SK-N-MC (cell line): ENCODE data around the gene GPR17.

Experiments
- DNase-seq: peaks from one replicate; pipeline ENCODE4 v3.0.0-alpha.2; 2011; ENCODE audit warnings: low read depth, low spot score
- H3K27ac ChIP-seq: fragments of 200-600 bp; sonication (generic); 2 replicates; pipeline ENCODE4 v1.5.1; 2016; ENCODE audit warnings: mixed run types
- H3K36me3 ChIP-seq: fragments of 200-600 bp; sonication (generic); 2 replicates; pipeline ENCODE4 v1.6.1; 2017; ENCODE audit warnings: antibody characterized with exemption, low read length, mixed read lengths; ENCODE audit not compliant: insufficient read depth
- H3K4me3 ChIP-seq: fragments of 200-600 bp; sonication (generic); 2 replicates; pipeline ENCODE4 v1.5.1; 2016
- H3K9ac ChIP-seq: fragments of 200-600 bp; sonication (generic); 2 replicates; pipeline ENCODE4 v1.8.0; 2017; ENCODE audit warnings: mixed run types, mixed read lengths; ENCODE audit not compliant: insufficient read length
- H3K9me3 ChIP-seq: fragments of 200-600 bp; sonication (generic); 2 replicates; pipeline ENCODE4 v1.6.1; 2017; ENCODE audit warnings: low read depth, mild to moderate bottlenecking, antibody characterized with exemption, low read length, moderate library complexity, mixed read lengths
- EZH2 ChIP-seq: fragments of 200-600 bp; sonication (generic); IDR thresholded peaks from one replicate; pipeline ENCODE4 v1.6.1; 2017; ENCODE audit warnings: antibody characterized with exemption
- FOXP2 ChIP-seq: optimal IDR thresholded peaks from 2 replicates; pipeline ENCODE3; 2011; ENCODE audit warnings: mild to moderate bottlenecking, moderate library complexity; ENCODE audit not compliant: insufficient read depth; ENCODE audit errors: extremely low read length, control extremely low read depth
- POLR2AphosphoS5 ChIP-seq: IDR thresholded peaks from 2 replicates; pipeline ENCODE4 v1.6.1; 2012; ENCODE audit warnings: mild to moderate bottlenecking, low read depth, low read length, borderline replicate concordance

The GPR17 gene

DNA sequence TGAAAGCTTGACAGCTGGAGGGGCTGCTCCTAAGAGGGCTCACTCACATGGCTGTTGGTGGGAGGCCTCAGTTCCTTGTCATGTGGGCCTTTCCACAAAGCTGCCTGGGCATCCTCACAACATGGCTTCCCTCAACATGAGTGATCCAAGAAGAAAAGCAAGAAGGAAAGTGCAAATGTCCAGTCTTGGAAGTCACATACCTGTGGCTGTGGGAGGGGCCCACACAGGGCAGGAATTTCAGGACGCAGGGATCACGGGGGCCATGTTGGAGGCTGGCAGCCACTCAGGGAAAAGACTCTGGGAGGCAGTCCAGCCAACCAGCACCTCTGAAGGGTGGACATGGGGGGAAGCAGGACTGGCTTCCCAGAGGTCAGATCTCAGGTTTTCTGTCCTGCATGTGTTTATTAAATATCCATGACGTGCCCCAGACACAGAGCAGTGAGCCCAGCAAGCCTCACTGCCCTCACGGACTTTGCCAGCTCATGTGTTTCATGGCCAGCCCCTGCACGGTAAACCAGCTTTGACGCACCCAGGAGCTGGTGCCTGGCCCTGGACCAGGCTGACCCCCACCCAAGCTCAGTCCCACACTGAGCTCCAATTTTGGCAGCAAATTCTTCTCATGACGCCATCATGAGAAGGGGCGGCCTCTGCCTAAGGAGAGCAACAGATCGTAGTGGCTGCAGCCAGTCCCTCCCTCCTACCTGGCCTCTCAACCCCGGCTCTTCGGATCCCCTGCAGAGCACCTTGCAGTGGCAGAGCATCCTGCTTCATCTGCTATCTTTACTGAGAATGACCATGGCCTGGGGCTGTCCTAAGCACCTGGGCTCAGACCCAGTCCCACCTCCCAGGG lies 34.7 kb upstream of the GPR17 start:
- H3K9me3 ChIP-seq, result peaks cover 4% of the 10 kb centered on the region; the same call in 1 of the 2 replicates
- H3K36me3 ChIP-seq, result no peaks in the 10 kb centered on the region
- H3K27ac ChIP-seq, result no peak overlapping the region
- no peak overlapping the region for H3K4me3 ChIP-seq
- no peak overlapping the region for H3K9ac ChIP-seq
- no peak for DNase-seq
- TF ChIP-seq EZH2 (no peak), FOXP2 (no peak), POLR2AphosphoS5 (no peak)

DNA sequence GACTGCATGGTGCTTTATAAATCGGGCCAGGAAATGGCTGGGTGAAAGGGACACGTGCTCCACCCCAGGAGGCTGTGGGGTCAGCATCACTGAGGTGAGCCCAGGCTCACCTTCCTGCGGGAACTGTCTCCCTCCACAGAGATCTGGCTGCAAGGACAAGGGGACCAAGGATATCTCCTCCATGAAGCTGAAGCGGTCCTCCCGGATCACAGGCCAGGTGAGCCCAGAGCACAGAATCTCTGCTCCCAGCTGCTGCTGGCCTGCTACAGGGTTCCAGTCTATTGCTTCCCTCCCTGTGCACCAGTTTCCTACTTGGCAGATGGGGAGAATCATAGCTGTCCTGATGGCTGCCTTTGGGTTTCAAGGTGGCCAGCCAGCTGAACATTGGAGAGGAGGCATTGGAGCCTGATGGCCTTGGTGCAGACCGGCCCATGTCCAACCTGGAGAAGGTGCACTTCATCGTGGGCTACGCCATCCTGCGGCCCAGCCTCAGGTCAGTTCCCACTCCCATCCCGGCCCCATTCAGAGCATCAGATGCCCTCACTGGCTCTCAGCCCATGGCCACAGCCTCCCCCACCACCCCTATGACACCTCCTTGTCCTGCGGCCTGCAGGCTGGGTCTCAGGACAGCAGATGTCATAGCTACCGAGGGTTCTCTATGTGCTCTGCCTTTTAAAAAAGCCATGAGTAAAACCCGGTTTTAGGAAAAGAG lies 33.7 kb upstream of the GPR17 start:
- peaks cover 4% of the 10 kb centered on the region; the same call in 1 of the 2 replicates for H3K9me3 ChIP-seq
- H3K9ac ChIP-seq, result no peak overlapping the region
- H3K27ac ChIP-seq, result no peak overlapping the region
- H3K36me3 ChIP-seq, result no peaks in the 10 kb centered on the region
- DNase-seq, result no peak
- TF ChIP-seq POLR2AphosphoS5 (no peak), EZH2 (no peak), FOXP2 (no peak)
- no peak overlapping the region for H3K4me3 ChIP-seq

DNA sequence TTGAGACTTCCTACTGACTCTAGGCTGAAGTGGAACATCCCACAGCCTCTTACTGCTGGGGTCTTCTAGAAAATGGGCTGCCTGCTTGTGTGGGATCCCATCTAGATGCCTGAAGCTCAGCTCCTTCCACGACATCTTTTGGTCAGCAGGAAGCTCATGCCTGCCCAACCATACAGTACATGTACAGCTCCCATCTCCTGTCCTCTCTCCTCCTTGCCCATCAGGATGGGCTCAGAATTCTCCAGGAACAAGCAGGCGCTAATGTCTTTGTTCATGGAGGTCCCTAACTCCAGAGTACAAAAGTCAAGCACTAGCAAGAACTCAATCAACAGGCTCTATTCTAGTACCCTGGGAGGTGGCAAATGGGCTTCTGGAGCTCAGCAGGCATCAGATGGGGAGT lies 31.7 kb upstream of the GPR17 start:
- DNase-seq, result no peak
- Histone ChIP-seq H3K9ac (no peak overlapping the region), H3K27ac (no peak overlapping the region), H3K4me3 (no peak overlapping the region), H3K9me3 (peaks cover 4% of the 10 kb centered on the region; the same call in 1 of the 2 replicates), H3K36me3 (no peaks in the 10 kb centered on the region)
- no peak for TF ChIP-seq FOXP2
- TF ChIP-seq EZH2, result no peak
- TF ChIP-seq POLR2AphosphoS5, result no peak

DNA sequence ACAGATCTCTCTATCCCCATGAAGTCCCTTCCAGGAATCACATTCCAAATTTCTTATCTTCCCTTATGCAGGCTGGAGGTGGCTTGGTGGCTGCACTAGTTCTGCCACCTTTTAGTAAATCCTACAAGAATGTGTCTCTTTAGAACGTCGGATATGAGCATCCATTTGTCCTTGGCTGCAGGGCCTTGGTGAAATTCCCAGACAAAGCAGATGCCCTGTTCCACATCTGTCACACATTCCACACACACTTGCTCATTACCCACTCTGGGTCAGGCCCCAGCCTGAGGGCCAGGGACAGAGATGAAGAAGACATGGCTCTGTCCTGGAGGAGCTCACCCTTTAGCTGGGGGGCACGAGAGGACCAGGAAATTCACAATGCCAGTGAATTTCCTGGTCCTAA lies 31.2 kb upstream of the GPR17 start:
- peaks cover 4% of the 10 kb centered on the region; the same call in 1 of the 2 replicates for H3K9me3 ChIP-seq
- H3K36me3 ChIP-seq, result no peaks in the 10 kb centered on the region
- no peak overlapping the region for H3K9ac ChIP-seq
- TF ChIP-seq FOXP2 (no peak), EZH2 (no peak), POLR2AphosphoS5 (no peak)
- no peak for DNase-seq
- H3K4me3 ChIP-seq, result no peak overlapping the region
- H3K27ac ChIP-seq, result no peak overlapping the region

DNA sequence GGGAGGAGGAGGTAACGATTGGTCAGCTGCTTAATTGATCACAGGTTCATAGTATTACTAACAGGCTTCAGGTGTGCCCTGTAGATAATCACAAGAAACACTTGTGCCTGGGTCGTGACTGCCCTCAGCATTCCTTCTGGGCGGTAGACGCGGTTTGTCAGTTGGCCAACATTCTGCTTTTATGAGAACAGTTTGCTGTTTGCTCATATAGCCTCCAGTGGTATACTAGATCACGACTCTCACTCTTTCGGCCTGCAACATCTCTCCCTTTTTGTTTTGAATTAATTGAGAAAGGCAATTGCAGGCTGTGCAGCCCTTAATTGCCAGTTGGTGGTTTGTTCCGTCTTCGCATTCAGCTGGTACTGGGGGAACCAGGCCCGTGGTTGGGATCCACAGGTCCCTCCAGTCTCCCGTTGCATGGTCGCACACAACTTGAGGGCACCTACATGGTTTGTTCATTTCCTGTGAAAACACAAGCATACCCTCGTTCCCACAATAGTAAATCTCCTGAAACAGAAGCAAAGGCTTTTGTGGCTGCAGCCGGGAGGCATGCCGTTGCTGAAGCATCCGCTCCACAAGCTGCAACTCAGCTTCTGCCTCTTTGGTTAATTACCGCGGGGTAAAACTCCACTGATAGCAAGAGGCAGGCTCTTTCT lies 30.3 kb upstream of the GPR17 start:
- Histone ChIP-seq H3K9ac (no peak overlapping the region), H3K9me3 (peaks cover 4% of the 10 kb centered on the region; the same call in 1 of the 2 replicates)
- DNase-seq, result peak; percentile 81

DNA sequence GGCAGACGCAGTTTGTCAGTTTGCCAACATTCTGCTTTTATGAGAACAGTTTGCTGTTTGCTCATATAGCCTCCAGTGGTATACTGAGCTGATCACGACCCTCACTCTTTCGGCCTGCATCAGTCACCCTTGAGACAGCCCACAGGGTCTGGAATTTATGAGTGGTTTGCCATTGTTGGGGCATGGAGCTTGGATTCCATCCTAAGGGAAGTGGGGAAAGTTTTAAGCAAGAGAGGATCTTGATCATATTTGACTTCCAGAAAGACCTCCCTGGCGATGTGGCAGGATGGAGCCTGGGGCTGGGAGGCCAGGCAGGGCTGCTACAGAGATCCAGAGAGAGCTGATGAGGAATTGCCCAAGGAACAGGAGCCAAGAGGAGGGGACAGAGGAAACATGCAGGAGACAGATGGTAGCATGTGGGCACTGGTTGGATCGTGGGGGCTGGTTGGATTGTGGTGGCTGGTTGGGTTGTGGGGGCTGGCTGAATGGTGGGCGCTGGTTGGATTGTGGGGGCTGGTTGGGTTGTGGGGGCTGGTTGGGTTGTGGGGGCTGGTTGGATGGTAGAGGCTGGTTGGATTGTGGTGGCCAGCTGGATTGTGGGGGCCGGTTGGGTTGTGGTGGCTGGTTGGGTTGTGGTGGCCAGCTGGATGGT lies 27.3 kb upstream of the GPR17 start:
- TF ChIP-seq FOXP2 (no peak), EZH2 (no peak), POLR2AphosphoS5 (no peak)
- Histone ChIP-seq H3K27ac (no peak overlapping the region), H3K9me3 (0 out of 2 replicates have a peak, but pooled peaks cover 2% of the 10 kb centered on the region), H3K36me3 (no peaks in the 10 kb centered on the region), H3K9ac (no peak overlapping the region), H3K4me3 (no peak overlapping the region)
- no peak for DNase-seq

More for the DNA sequence above, 30.3 kb upstream of the GPR17 start:
- Histone ChIP-seq H3K27ac (peak overlapping the region; percentile 87), H3K4me3 (peak overlapping the region; percentile 65), H3K36me3 (no peaks in the 10 kb centered on the region)
- TF ChIP-seq FOXP2, result no peak
- no peak for TF ChIP-seq EZH2
- TF ChIP-seq POLR2AphosphoS5, result no peak

DNA sequence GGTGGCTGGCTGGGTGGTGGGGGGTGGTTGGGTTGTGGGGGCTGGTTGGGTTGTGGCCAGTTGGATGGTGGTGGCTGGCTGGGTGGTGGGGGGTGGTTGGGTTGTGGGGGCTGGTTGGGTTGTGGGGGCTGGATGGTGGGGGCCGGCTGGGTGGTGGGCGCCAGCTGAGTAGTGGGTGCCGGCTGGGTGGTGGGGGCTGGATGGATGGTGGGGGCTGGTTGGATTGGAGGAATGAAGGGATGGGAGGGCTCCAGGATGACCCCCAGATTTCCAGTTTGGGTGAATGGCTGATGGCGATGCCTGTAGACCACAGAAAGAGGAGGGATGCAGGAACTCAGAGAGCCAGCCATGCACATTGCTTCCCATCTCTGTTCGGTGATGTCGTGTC lies 26.8 kb upstream of the GPR17 start:
- no peak for TF ChIP-seq FOXP2
- TF ChIP-seq EZH2, result no peak

DNA sequence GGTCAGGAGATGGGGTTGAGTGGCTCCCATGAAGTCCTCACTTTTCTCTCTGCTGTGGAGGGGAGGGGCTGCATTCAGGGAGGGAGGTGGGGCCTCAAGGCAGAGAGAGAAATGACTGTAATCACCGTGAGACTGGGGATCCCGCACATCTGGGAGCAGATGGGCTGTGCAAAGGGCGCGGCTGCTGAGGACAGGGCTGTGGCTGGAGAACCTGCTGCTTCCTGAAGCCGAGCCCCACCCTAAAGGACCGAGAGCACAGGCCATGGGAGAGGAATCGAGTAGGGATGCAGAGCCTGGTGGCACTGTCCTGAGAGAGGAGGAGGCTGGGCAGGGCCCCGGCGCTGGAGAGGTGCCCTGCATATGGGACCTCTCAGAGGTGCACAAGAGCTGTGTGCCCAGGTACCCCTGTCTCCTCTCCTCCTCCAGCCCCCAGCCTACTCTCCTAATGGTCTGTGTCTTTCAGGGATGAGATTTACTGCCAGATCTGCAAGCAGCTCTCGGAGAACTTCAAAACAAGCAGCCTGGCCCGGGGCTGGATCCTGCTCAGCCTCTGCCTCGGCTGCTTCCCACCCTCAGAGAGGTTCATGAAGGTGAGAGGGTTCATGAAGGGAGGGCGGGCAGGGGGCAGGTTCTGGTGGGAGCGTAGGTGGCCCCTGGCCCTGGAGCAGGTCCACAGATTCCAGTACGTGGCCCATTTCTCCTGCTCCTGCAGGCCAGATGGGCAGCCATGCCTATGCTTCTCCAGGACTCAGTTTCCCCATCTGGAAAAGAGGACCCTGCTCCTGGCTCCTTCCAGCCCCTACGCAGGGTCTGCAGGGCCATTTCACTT lies 25.9 kb upstream of the GPR17 start:
- H3K27ac ChIP-seq, result no peak overlapping the region
- H3K9ac ChIP-seq, result no peak overlapping the region
- no peak overlapping the region for H3K4me3 ChIP-seq
- no peak for DNase-seq
- H3K36me3 ChIP-seq, result no peaks in the 10 kb centered on the region
- no peak for TF ChIP-seq POLR2AphosphoS5
- no peak for TF ChIP-seq FOXP2
- TF ChIP-seq EZH2, result no peak
- no peaks in the 10 kb centered on the region for H3K9me3 ChIP-seq

More for the DNA sequence above, 26.8 kb upstream of the GPR17 start:
- H3K36me3 ChIP-seq, result no peaks in the 10 kb centered on the region
- no peaks in the 10 kb centered on the region for H3K9me3 ChIP-seq
- no peak overlapping the region for H3K9ac ChIP-seq
- no peak for DNase-seq
- no peak overlapping the region for H3K4me3 ChIP-seq
- no peak overlapping the region for H3K27ac ChIP-seq
